Measurements from ENCODE around the gene ANKRD24.
"Not testable (repeated sequence)": the region's sequence is repeated elsewhere in the genome, so short reads cannot be mapped to it uniquely, and the experiment has no call there.

Gene ANKRD24

DNA sequence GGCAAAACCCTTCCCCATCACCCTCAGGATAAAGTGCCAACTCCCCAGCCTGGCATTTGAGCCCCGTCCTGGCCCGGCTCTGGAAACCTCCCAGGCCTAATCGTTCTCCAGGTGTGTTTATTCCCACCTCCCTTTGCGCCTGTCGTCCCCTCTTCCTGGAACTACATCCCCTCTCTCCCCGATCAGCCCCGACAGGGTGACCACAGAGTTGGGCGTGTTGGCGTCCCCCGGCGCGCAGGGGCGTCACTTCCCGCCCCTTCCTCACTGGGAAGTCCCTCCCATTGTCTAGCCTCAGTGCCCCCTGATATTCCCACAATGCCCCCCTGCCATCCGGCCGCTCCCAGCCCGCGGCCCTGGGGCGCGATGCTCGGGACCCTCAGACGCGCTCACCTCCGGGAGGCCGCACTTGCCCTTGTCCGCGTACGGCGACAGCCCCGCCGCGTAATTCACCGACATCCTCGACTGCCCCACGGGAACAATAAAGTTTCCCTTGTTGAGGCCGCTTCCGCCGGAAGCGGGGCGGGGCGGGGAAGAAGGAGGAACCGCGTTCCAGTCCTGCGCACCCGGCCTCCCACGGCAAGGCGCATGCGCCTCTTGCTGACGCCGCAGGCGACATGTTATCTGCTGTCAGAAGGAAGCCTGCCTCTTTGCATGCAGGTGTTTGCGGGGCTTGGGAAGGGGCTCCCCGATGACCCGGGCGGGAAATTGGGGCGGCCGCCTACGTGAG, at the start of gene ANKRD24, which contains the start of gene SIRT6:
TSS of gene ANKRD24 (plus strand) at position 606 of the 727 bp plus-strand sequence. CDS start 3,737 bp downstream, outside the sequence.
TSS of gene SIRT6 (minus strand) at position 480 of the 727 bp plus-strand sequence. CDS start at position 456, 24 bp downstream.
- peak; percentile 95 for DNase-seq (ENCODE audit: low read depth)

DNA sequence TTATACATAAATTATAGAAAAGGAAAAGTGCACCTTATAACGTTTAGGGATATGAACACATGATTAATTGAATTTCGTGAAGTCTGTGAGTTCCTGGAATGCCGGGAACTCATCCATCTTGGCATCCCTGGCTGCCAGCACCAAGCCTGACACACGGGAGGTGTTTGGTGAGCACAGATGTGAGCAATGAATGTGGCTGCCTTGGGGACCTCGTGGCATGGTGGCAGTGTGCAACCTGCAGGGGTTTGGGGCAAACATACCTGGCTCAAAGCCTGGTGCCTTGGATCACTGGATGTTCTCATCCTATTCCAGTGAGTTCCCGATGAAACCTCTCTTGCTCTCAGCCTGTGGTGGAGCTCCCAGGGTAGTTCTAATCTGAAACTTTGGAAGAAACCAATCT, 48.1 kb upstream of the ANKRD24 start:
- no peak for DNase-seq (ENCODE audit: low read depth)

DNA sequence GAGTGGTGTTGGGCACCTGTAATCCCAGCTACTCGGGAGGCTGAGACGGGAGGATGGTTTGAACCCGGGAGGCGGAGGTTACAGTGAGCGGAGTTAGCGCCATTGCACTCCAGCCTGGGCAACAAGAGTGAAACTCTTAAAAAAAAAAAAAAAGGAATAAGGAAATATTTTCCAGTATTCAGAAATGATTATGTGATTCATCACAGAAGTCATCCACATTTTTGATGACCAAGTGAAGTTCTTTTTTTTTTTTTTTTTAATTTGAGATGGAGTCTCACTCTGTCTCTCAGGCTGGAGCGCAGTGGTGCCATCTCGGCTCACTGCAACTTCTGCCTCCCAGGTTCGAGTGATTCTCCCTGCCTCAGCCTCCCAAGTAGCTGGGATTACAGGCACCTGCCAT, 47.1 kb upstream of the ANKRD24 start:
- DNase-seq (ENCODE audit: low read depth) = not testable (repeated sequence)

DNA sequence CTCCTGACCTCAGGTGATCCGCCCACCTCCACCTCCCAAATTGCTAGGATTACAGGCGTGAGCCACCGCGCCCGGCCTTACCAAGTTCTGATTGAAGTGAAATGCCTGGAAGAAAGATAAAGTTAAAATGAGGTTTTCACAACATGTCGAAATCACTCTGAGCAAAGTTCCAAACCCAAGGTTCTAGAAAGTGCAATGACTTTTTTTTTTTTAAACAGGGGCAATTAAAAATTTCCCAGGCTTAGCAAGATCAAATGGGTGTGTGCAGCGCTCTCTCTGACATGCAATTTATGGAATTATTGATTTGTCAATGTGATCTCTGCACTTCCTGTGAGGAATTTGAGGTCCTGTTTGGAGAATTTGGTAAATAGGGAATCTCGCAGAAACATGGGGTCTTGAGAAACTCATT, 45.8 kb upstream of the ANKRD24 start:
- no peak for DNase-seq (ENCODE audit: low read depth)

DNA sequence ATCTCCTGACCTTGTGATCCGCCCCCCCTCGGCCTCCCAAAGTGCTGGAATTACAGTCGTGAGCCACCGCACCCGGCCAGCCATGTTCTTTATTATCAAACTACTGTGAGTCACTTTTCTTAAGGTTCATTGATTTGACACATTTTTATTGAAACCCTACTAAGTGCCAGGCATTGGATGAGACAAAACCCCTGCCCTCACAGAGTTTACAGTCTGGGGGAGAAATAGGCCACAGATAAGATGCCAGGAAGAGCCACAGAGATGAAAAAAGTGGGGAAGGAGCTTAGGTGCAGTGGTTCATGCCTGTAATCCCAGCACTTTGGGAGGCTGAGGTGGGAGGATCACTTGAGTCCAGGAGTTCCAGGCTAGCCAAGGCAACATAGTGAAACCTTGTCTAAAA, 44.0 kb upstream of the ANKRD24 start:
- no peak for DNase-seq (ENCODE audit: low read depth)

DNA sequence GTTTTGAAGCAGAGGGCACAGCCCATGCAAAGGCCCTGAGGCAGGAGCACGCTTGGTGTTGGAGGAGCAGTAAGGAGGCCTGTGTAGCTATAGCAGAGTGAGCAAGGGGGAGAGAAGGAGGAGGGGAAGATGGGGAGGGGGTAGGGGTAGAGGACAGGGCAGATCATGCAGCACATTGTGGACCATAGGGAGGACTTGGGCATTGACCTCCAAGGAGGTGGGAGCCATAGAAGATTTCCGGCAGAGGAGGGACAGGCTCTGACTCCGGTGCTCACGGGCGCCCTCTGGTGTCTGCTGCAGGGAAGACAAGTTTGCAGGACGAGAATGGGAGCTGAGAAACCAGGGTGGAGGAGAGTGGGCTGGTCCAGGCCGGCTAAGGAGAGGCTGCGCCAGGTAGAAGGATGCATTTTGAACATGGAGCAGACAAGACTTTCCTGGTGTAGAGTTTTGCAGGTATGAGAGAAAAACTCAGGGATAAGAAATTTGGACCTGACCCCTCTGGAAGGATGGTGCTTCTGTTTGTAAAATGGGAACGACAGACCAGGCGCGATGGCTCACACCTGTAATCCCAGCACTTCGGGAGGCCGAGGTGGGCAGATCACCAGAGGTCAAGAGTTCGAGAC, 42.8 kb upstream of the ANKRD24 start:
- peak; percentile 82 for DNase-seq (ENCODE audit: low read depth)

DNA sequence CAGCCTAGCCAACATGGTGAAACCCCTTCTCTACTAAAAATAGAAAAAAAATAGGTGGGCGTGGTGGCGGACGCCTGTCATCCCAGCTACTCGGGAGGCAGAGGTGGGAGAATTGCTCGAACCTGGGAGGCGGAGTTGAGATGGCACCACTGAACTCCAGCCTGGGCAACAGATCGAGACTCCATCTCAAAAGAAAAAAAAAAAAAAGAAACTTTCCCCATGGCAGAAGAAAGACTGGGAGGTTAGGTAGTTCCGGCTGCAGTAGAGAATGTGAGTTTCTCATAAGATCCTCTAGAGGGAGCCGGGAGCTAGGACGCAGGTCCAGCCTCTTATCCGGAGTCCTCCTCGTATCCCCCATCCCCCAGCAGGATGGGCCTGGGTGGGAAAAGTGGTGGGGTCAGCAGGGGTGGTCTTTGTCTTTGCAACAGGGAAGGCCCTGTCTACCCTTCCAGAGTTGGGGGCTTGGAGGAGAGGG, 42.2 kb upstream of the ANKRD24 start:
- no peak for DNase-seq (ENCODE audit: low read depth)

DNA sequence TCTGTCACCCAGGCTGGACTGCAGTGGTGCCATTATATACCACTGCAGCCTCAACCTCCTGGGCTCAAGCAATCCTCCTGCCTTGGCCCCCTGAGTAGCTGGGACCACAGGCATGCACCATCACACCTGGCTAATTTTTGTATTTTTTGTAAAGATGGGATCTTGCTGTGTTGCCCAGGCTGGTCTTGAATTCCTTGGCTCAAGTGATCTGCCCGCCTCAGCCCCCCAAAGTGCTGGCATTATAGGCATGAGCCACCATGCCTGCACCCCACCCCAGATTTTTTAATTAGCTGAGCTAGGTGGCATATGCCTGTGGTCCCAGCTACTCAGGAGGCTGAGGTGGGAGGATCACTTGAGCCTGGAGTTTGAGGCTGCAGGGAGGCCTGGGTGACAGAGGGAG, 39.6 kb upstream of the ANKRD24 start:
- not testable (repeated sequence) for DNase-seq (ENCODE audit: low read depth)

DNA sequence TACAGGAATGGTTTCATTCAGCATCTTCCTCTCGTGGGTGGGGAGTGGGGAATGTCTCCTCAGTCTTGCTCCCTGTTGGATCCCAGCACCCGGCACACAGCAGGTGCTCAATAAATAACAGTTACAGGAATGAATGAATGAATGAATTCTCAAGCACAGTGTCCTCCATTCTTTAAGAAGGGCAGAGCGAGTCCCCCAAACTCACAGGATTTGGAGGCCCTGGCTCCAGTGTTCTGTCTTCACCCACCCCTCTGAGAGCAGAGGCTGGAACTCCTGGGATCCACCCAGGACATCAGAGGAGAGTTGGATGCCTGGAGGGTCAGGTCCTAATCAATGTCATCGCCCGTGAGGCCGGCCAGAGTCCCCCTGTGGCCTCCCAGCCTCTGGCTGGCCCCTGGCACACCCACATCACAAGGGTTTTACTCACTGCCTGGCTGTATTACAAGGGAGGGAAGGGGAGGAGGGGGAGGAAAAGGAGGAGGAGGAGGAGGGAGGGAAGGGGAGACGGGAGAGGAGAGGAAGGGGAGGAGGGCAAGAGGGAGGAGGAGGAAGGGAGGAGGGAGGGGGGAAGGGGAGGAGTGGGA, 37.7 kb upstream of the ANKRD24 start:
- DNase-seq (ENCODE audit: low read depth) = no peak

DNA sequence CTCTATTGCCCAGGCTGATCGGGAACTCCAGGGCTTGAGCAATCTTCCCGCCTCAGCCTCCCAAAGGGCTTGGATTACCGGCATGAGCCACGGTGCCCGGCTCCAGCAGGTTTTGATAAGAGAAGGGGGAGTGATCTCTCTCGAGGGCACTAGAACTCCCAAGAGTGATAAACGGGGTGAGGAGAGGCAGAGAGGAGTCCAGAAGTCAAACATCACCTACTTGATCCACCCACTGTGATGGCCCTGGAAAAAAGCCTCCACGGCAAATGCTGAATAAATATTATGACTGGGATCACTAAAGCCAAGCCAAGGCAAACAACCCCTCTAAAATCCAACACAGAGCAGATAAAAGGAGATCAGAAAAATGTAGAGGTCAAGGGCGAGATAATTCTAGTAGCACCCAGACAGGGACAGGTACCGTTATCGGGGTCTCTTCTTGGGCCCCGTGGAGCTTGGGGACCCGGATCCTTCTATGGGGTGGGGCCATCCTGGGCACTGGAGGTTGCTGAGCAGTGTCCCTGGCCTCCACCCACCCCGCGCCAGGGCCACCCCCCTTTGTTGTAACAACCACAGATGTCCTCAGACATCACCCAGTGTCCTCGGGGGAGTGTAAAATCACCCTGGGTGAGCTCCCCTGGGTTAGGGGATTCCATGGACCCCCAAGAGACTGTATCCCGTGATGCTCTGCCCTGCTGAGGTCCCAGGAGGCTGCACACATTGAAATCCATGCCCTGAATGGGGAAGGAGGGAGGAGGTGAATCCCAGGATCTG, 32.8 kb upstream of the ANKRD24 start:
- no peak for DNase-seq (ENCODE audit: low read depth)

DNA sequence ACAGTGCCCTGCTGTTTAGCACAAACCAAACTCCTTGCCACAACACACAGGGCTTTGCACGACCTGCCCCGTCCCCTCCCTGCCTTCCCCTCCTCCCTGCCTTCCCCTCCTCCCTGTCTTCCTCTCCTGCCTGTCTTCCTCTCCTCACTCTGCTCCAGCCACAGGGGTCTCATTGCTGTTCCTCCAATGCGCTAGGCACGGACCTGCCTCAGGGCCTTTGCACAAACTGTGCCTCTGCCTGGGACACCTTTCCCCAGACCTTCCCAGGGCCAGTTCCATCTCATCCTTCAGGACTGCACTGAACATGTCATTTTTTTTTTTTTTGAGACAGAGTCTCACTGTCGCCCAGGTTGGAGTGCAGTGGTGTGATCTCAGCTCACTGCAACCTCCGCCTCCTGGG, 30.9 kb upstream of the ANKRD24 start:
- no peak for DNase-seq (ENCODE audit: low read depth)

DNA sequence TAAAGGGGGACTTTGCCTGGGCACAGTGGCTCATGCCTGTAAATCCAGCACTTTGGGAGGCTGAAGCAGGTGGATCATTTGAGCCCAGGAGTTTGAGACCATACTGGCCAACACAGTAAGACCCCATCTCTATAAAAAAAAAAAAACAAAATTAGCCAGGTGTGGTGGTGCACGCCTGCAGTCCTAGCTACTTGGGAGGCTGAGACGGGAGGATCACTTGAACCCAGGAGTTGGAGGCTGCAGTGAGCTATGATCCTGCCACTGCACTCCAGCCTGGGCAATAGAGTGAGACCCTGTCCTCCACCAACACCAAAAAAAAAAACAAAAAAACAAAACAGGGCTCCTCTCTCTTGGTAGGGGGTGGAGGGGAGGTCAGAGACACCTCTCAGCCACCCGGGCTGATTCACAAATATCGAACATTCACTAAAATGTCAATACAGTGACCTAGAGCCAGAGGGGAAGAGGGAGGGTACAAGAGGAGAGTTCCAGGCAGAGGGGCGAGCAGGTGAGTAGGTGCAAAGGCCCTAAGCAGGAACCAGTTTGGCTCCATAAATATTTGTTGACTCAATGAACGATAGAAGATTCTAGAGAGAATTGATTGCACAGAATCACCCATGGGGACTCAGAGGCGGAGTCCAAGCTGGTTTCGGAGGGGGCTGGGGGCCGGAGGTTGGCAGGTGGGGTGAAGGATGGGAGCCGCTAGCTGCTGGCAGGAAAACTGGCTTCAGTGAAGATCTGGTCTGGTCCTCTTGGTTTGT, 30.1 kb upstream of the ANKRD24 start:
- no peak for DNase-seq (ENCODE audit: low read depth)

DNA sequence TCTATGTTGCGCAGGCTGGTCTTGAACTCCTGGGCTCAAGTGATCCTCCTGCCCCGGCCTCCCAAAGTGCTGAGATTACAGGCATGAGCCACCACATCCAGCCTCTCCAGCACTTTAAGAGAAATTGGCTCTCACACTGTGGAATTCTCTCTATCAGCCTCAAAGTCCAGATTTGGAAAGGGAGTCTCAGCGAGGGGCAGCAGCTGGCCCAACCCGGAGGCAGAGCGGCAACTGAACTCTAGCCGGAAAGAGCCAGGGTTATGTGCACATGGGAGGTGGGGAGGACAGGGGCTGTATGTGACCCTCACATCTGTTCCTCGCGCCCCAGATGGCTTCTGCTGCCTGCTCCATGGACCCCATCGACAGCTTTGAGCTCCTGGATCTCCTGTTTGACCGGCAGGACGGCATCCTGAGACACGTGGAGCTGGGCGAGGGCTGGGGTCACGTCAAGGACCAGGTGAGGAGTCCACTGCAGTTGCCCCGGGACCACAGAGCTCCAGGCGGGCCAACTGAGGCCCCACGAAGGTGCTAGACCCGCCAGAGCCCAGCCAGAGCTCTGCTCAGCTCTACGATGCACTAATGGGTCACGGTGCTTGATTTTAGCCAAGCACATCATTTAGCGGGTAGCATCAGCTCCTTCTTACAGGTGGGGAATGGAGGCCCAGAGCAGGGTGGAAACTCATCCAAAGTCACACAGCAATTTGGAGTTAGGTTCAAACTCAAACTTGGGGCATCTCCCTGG, 27.7 kb upstream of the ANKRD24 start:
- no peak for DNase-seq (ENCODE audit: low read depth)

DNA sequence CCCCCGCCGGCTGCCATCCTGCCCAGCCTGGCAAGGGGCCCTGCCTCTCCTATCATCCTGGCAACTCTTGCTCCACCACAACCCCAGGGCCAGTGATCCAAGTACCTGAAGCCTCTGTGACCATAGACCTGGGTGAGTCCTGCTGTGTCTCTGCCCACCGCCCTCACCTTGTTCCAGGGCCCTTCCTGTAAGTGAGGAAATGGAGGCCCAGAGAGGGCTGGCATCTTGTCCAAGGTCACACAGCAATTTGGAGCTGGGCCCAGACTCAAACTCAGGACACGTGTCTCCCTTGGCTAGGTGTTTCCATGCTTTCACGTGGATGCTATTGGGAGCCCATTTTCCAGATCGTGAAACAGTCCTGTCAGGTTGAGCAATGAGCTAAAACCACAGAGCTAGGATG, 25.3 kb upstream of the ANKRD24 start:
- no peak for DNase-seq (ENCODE audit: low read depth)

DNA sequence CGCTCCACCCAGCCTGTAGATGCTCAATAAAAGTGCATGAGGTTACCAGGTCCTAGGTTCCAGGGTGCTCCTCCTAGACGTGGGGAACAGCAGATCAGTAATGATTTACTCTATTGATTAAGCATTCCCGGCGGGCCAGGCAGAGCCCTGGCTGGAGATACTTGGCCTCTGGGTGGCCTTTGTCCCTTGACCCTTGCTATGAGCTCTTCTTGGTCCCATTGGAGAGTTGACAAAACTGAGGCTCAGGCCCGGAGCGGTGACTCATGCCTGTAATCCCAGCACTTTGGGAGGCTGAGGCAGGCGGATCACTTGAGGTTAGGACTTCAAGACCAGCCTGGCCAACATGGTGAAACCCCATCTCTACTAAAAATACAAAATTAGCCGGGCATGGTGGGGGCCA, 24.5 kb upstream of the ANKRD24 start:
- not testable (repeated sequence) for DNase-seq (ENCODE audit: low read depth)

DNA sequence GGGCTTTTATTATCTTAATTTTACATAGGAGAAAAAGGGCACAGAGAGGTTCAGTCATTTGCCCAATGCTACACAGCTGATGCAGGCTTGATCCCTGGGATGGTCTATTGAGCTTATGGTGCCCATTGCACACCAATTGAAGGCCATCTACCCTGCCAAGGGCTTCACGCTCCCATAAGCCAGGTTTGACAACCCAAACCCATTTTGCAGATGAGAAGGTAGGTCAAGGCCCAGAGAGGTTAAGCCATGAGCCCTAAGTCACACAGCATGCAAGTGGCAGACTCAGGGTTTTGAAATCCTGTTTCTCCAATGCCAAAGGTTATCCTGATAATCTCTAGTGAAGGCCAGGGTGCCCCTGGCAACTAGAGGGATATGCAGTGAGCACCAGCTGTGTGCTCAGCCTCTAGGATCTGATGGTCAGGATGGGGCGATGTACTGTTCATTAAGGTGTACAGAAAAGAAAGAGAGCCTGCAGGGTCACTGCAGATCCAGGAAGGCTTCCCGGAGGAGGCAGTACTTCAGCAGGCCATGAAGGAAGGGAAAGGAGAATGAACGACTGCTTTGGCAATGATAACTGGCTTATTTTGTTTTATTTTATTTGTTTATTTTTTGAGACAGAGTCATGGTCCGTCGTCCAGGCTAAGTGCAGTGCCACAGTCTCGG, 20.9 kb upstream of the ANKRD24 start:
- DNase-seq (ENCODE audit: low read depth) = no peak

DNA sequence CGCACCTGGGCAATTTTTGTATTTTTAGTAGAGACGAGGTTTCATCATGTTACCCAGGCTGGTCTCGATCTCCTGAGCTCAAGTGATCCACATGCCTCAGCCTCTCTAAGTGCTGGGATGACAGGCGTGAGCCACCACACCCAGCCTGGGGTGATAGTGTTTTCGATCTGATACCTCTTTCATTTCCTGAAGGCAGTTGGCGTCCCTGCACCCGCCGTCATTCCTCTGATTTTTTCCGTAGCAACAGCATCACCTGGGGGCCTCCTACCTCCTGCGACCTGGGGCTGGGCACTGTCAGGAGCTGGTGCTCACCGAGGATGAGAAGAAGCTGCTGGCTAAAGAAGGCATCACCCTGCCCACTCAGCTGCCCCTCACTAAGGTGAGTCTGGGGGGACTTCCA, 18.2 kb upstream of the ANKRD24 start:
- no peak for DNase-seq (ENCODE audit: low read depth)

DNA sequence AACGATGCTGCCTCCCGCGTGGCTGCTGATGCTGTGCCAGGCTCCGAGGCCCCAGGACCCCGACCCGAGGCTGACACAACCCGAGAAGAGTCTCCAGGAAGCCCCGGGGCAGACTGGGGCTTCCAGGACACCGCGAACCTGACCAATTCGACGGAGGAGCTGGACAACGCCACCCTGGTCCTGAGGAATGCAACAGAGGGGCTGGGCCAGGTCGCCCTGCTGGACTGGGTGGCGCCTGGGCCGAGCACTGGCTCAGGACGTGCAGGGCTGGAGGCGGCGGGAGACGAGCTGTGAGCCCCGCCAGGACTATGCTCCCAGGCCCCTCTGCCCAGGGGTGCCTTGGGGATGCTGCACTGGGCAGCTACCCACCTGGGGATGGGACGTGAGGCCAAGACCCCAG, 10.8 kb upstream of the ANKRD24 start:
- DNase-seq (ENCODE audit: low read depth) = no peak

DNA sequence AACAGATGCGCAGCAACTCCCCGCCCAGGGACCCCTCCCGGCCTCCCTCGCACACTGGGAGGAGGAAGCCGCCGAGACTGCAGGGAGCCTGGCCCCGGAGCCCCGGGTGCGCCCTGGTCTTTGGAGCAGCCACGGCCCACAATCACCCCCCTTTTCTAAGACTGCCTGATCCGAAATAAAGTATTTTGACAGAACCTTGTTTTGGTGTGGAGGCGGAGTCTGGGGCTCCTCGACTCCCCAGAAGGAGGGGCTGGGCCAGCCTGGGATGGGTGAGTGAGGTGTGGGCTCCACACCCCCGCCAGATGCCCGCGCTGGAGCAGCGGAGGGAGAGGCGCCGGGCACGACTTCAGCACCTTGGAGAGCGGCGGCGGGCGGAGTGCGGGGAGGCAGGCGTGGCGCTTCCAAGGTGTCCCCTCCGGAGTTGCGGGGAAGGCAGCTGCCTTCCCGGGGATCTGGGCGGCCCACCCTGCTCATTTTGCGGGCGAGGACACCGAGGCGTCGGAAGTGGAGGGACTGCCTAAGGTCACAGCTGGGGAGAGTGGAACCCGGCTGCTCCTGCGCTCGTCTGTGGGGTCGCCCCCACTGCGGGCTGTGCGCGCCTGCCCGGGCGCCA, 9.5 kb upstream of the ANKRD24 start:
- DNase-seq (ENCODE audit: low read depth) = peak; percentile 53

Data from activated gamma-delta T cell treated with anti-CD3 and anti-CD28 coated beads, Interleukin-2, amount 50 U/mL, for 16 hours (primary cell).